Transverse colon (tissue), 4 donors: ENCODE data around the gene GSK3B. TPM values are rescaled to one million over a fixed set of nuclear protein-coding genes. Genes with fewer than 3 reads are reported as not detected.

Experiments
- DNase-seq: peaks from one replicate; pipeline ENCODE4 v3.0.0-alpha.2; 2019
- H3K27ac ChIP-seq, 4 donors: fragments of 200-600 bp; sonication (generic); 2 replicates each; pipeline ENCODE4 v1.5.1; 2016 to 2018; ENCODE audit warnings: inconsistent platforms in 4 of 4
- H3K27me3 ChIP-seq: fragments of 200-600 bp; sonication (generic); 2 replicates; pipeline ENCODE4 v1.5.1; 2017; ENCODE audit warnings: inconsistent platforms
- H3K36me3 ChIP-seq, 4 donors: fragments of 200-600 bp; sonication (generic); 2 replicates each; pipeline ENCODE4 v1.5.1; 2017 to 2019; ENCODE audit warnings: inconsistent platforms in 4 of 4
- H3K4me1 ChIP-seq, 4 donors: fragments of 200-600 bp; sonication (generic); 2 replicates each; pipeline ENCODE4 v1.5.1; 2017 to 2020; ENCODE audit warnings: inconsistent platforms in 4 of 4
- H3K4me3 ChIP-seq, 4 donors: fragments of 200-600 bp; sonication (generic); 1 replicate in 1 of 4; 2 replicates in 3 of 4; pipeline versions ENCODE4 v1.5.1 to v1.6.1; 2017 to 2019; ENCODE audit warnings: inconsistent platforms in 4 of 4
- H3K9me3 ChIP-seq, 2 donors: fragments of 200-600 bp; sonication (generic); 2 replicates each; pipeline ENCODE4 v1.5.1; 2017 to 2019; ENCODE audit warnings: inconsistent platforms in 2 of 2
- CTCF ChIP-seq, 5 experiments: fragments of 200-600 bp in 3 of 5; fragments of 450-650 bp in 2 of 5; sonication (generic) in 3 of 5; IDR thresholded peaks; 1 replicate in 2 of 5; 2 replicates in 3 of 5; pipeline ENCODE4 v1.5.1; 2016 to 2017; ENCODE audit warnings: antibody characterized with exemption in 5 of 5, inconsistent platforms in 3 of 5, mild to moderate bottlenecking in 2 of 5, moderate library complexity in 1 of 5
- EP300 ChIP-seq: sonication (generic); formaldehyde crosslinking; IDR thresholded peaks from one replicate; pipeline ENCODE4 v1.6.1; 2017; ENCODE audit warnings: antibody characterized with exemption, low read depth
- POLR2A ChIP-seq: fragments of 450-650 bp; IDR thresholded peaks from one replicate; pipeline ENCODE4 v1.6.1; 2016; ENCODE audit warnings: antibody characterized with exemption, mild to moderate bottlenecking, moderate library complexity
- POLR2AphosphoS5 ChIP-seq, 3 donors: sonication (generic); formaldehyde crosslinking; IDR thresholded peaks; one replicate each; pipeline ENCODE4 v1.6.1; 2016; ENCODE audit warnings: antibody characterized with exemption in 3 of 3
- WGBS, 2 donors: methylation state at CpG; one replicate each; pipeline ENCODE4 v1.1.5; 2018; ENCODE audit warnings: low coverage in 1 of 2; 5-methylcytosine and 5-hydroxymethylcytosine counted together
- in situ Hi-C, 4 donors: fragments of 200-750 bp; cut with MboI; loops; one replicate each; pipeline versions ENCODE4 v1.15.0 to v1.15.1; 2017; ENCODE audit warnings: low sequenced_read_pairs in 3 of 4, low pct_ligation_motif_present in 1 of 4, low pct_unique_long_range_greater_than_20kb in 1 of 4
- intact Hi-C: fragments of 100-400 bp; cut with DNase I; formaldehyde crosslinking; loops from one replicate; pipeline ENCODE4 v1.15.1; 2023; ENCODE audit warnings: low total_unique reads
- total RNA-seq, 4 donors: library from RNA; depleted of rRNA; stranded (reverse); fragments of >200 nt; gene quantifications; one replicate each; pipeline ENCODE4 v1.1.0, GENCODE V29; 2016

Gene GSK3B
- total RNA-seq, 4 donors from 2014 or later = 14.7 to 35.9 (median 24.2) TPM

GRCh38 chr3:119873646-119874045 is 220.6 kb downstream of the GSK3B start:
- in situ Hi-C loops = no loop called here
- no peaks in the 10 kb centered on the region for H3K27me3 ChIP-seq
- no peak for TF ChIP-seq EP300
- TF ChIP-seq CTCF (IDR thresholded peaks at IDR 0.05) = no peak
- no peak for TF ChIP-seq POLR2AphosphoS5 (IDR thresholded peaks at IDR 0.05)
- no peak for TF ChIP-seq POLR2A

DNA sequence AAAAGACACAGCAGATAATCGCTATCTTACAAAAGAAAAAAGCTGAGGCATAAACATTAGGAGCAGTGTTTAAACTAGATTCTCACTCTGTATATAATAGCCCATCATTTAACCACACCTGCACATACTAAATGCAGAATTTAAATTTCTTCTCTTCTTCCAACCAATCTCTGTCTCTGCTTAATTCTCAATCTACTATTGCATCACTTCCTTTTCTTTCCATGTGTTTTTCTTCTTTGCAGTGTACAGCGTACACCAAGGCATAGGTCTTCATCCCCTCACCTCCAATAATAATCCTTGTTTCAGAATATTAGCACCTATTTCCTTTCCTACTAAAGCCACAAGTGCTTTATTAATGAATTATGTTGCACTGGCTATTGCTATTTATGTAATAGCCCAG is 221.5 kb downstream of the GSK3B start:
- TF ChIP-seq CTCF (IDR thresholded peaks at IDR 0.05) = no peak
- no peak for TF ChIP-seq POLR2A
- TF ChIP-seq POLR2AphosphoS5 (IDR thresholded peaks at IDR 0.05) = no peak
- no peak for TF ChIP-seq EP300
- Histone ChIP-seq H3K27me3 (no peaks in the 10 kb centered on the region), H3K36me3 (no peaks in the 10 kb centered on the region), H3K4me1 (peaks cover 0 to 7% (median 2%) of the 10 kb centered on the region in 4 donors), H3K4me3 (no peak overlapping the region), H3K9me3 (no peaks in the 10 kb centered on the region), H3K27ac (no peak overlapping the region)
- DNase-seq = no peak
- intact Hi-C loops = no loop called here
- in situ Hi-C loops = no loop called here
- WGBS, 2 donors = 92 to 93% methylated on average over 2 of the region's 2 CpGs

More at GRCh38 chr3:119873646-119874045, 220.6 kb downstream of the GSK3B start:
- H3K4me3 ChIP-seq = no peak overlapping the region
- H3K36me3 ChIP-seq = no peaks in the 10 kb centered on the region
- no peak for DNase-seq
- H3K4me1 ChIP-seq = peaks cover 0 to 7% (median 2%) of the 10 kb centered on the region in 4 donors
- no peaks in the 10 kb centered on the region for H3K9me3 ChIP-seq
- intact Hi-C loops = no loop called here
- H3K27ac ChIP-seq = no peak overlapping the region
- WGBS, 2 donors = 60 to 80% methylated on average over 2 of the region's 2 CpGs

- Histone ChIP-seq H3K36me3 (no peaks in the 10 kb centered on the region), H3K4me3 (no peak overlapping the region), H3K27ac (no peak overlapping the region), H3K4me1 (peaks cover 0 to 7% (median 2%) of the 10 kb centered on the region in 4 donors), H3K27me3 (no peaks in the 10 kb centered on the region), H3K9me3 (no peaks in the 10 kb centered on the region)
- intact Hi-C loops (no loop called here), in situ Hi-C loops (no loop called here)
- TF ChIP-seq CTCF (IDR thresholded peaks at IDR 0.05) (no peak), EP300 (no peak), POLR2A (no peak), POLR2AphosphoS5 (IDR thresholded peaks at IDR 0.05) (no peak)
- no peak for DNase-seq
- 52% methylated on average over 1 of the region's 1 CpG; no CpG with 5 or more reads in 1 of the 2 donors for whole genome bisulfite sequencing, 2 donors
Measured at GRCh38 chr3:119871571-119871970, 222.7 kb downstream of the GSK3B start.

GRCh38 chr3:119870512-119870911 is 223.7 kb downstream of the GSK3B start:
- Histone ChIP-seq H3K27me3 (no peaks in the 10 kb centered on the region), H3K9me3 (no peaks in the 10 kb centered on the region), H3K4me3 (no peak overlapping the region), H3K27ac (no peak overlapping the region), H3K4me1 (peaks cover 0 to 7% (median 2%) of the 10 kb centered on the region in 4 donors), H3K36me3 (peaks cover 0 to 8% (median 0%) of the 10 kb centered on the region in 4 donors)
- TF ChIP-seq POLR2A (no peak), EP300 (no peak), CTCF (IDR thresholded peaks at IDR 0.05) (no peak), POLR2AphosphoS5 (IDR thresholded peaks at IDR 0.05) (no peak)
- in situ Hi-C loops (no loop called here), intact Hi-C loops (no loop called here)
- DNase-seq = no peak
